IMR-90 (cell line): ENCODE measurements around the gene RTP5. TPM values are rescaled to one million over a fixed set of nuclear protein-coding genes. Genes with fewer than 3 reads are reported as not detected.
"Not testable (repeated sequence)": the region's sequence is repeated elsewhere in the genome, so short reads cannot be mapped to it uniquely, and the experiment has no call there.

Source experiments
- ATAC-seq: fragments of 200-7000 bp; cut with Tn5 transposase; 2 replicates; pipeline ENCODE4 v1.9.1; 2020; ENCODE audit warnings: low read depth, mild to moderate bottlenecking, moderate library complexity
- BruUV-seq: library from RNA; stranded (reverse); fragments of 400-500 nt; replicated peaks from 2 replicates; lab custom pipeline; 2021; lab: Mats Ljungman, UMichigan
- CTCF ChIA-PET: fragments of 300-600 bp; formaldehyde crosslinking; extraction: SDS; loops from one replicate; lab custom pipeline; 2021; ENCODE audit warnings: antibody characterized with exemption; lab: Yijun Ruan, JAX
- POLR2A ChIA-PET: fragments of 300-600 bp; sonication (Branson Sonifier 250); formaldehyde crosslinking; loops from one replicate; lab custom pipeline; 2022; ENCODE audit warnings: antibody characterized with exemption; ENCODE audit not compliant: unreplicated experiment; lab: Charles Lee
- DNase-seq: peaks from one replicate; pipeline ENCODE4 v3.0.0; 2013
- H2AFZ ChIP-seq: replicated peaks from 2 replicates; pipeline ENCODE3; 2013; ENCODE audit warnings: low read length, mild to moderate bottlenecking; ENCODE audit not compliant: poor library complexity
- H2AK5ac ChIP-seq: 2 replicates; pipeline ENCODE4 v1.6.1; 2013; ENCODE audit warnings: low read depth, low read length, inconsistent platforms
- H2AK9ac ChIP-seq: replicated peaks from 2 replicates; pipeline ENCODE3; 2013; ENCODE audit warnings: mild to moderate bottlenecking, low read depth, low read length, moderate library complexity; ENCODE audit not compliant: poor library complexity
- H2BK120ac ChIP-seq: 2 replicates; pipeline ENCODE4 v1.6.1; 2013; ENCODE audit warnings: low read depth, low read length, inconsistent platforms
- H2BK15ac ChIP-seq: 3 replicates; pipeline ENCODE4 v1.6.1; 2013; ENCODE audit warnings: low read depth, low read length, inconsistent platforms
- H2BK20ac ChIP-seq: 2 replicates; pipeline ENCODE4 v1.6.1; 2013; ENCODE audit warnings: low read depth, mild to moderate bottlenecking, inconsistent platforms, low read length, moderate library complexity
- H2BK5ac ChIP-seq: 2 replicates; pipeline ENCODE4 v1.6.1; 2013; ENCODE audit warnings: mild to moderate bottlenecking, low read depth, low read length, inconsistent platforms; ENCODE audit not compliant: poor library complexity, severe bottlenecking
- H3K14ac ChIP-seq: replicated peaks from 2 replicates; pipeline ENCODE4 v1.6.1; 2013; ENCODE audit warnings: low read depth, low read length, inconsistent platforms
- H3K18ac ChIP-seq: 2 replicates; pipeline ENCODE4 v1.6.1; 2013; ENCODE audit warnings: low read depth, low read length, control low read depth
- H3K23ac ChIP-seq: 2 replicates; pipeline ENCODE4 v1.6.1; 2013; ENCODE audit warnings: low read depth, low read length, inconsistent platforms
- H3K27ac ChIP-seq: 2 replicates; pipeline ENCODE4 v1.5.1; 2013; ENCODE audit warnings: mild to moderate bottlenecking, control low read depth, low read length; ENCODE audit not compliant: insufficient read depth
- H3K27me3 ChIP-seq: 2 replicates; pipeline ENCODE4 v1.6.1; 2013; ENCODE audit warnings: low read length; ENCODE audit not compliant: control insufficient read depth, insufficient read depth
- H3K36me3 ChIP-seq: 2 replicates; pipeline ENCODE4 v1.6.1; 2013; ENCODE audit warnings: low read length, mixed read lengths; ENCODE audit not compliant: control insufficient read depth, insufficient read depth
- H3K4ac ChIP-seq: 2 replicates; pipeline ENCODE4 v1.6.1; 2013; ENCODE audit warnings: low read depth, low read length, inconsistent platforms
- H3K4me1 ChIP-seq: 2 replicates; pipeline ENCODE4 v1.6.1; 2013; ENCODE audit warnings: low read length, mixed read lengths; ENCODE audit not compliant: control insufficient read depth, insufficient read depth
- H3K4me2 ChIP-seq: 2 replicates; pipeline ENCODE4 v1.6.1; 2013; ENCODE audit warnings: low read depth, mild to moderate bottlenecking, control low read depth, low read length, moderate library complexity
- H3K4me3 ChIP-seq: 2 replicates; pipeline ENCODE4 v1.5.1; 2013; ENCODE audit warnings: low read depth, mild to moderate bottlenecking, control low read depth, low read length, moderate library complexity; ENCODE audit not compliant: insufficient read depth
- H3K56ac ChIP-seq: 2 replicates; pipeline ENCODE4 v1.6.1; 2013; ENCODE audit warnings: low read length, inconsistent platforms; ENCODE audit not compliant: insufficient read depth; ENCODE audit errors: extremely low read depth
- H3K79me1 ChIP-seq, 2 experiments: 2 replicates each; pipeline ENCODE4 v1.6.1; 2013; ENCODE audit warnings: low read length in 2 of 2, inconsistent platforms in 1 of 2, low read depth in 1 of 2
- H3K9ac ChIP-seq: 2 replicates; pipeline ENCODE4 v1.6.1; 2013; ENCODE audit warnings: low read depth, low read length, control low read depth
- H3K9me1 ChIP-seq: 2 replicates; pipeline ENCODE4 v1.6.1; 2013; ENCODE audit warnings: low read length, inconsistent platforms; ENCODE audit not compliant: insufficient read depth
- H3K9me3 ChIP-seq: 2 replicates; pipeline ENCODE4 v1.6.1; 2013; ENCODE audit warnings: low read length; ENCODE audit not compliant: control insufficient read depth, insufficient read depth
- H4K20me1 ChIP-seq: 2 replicates; pipeline ENCODE4 v1.6.1; 2013; ENCODE audit warnings: low read length, inconsistent platforms; ENCODE audit not compliant: insufficient read depth
- H4K5ac ChIP-seq: 2 replicates; pipeline ENCODE4 v1.6.1; 2013; ENCODE audit warnings: mild to moderate bottlenecking, low read depth, low read length, control low read depth
- H4K8ac ChIP-seq, 2 experiments: 2 replicates each; pipeline ENCODE4 v1.6.1; 2013; ENCODE audit warnings: low read depth in 2 of 2, low read length in 2 of 2, control low read depth in 1 of 2, inconsistent platforms in 1 of 2
- H4K91ac ChIP-seq: 2 replicates; pipeline ENCODE4 v1.6.1; 2013; ENCODE audit warnings: low read depth, low read length, inconsistent platforms; ENCODE audit not compliant: insufficient read depth
- CEBPB ChIP-seq: IDR thresholded peaks from 2 replicates; pipeline ENCODE4 v1.6.1; 2012; ENCODE audit warnings: low read depth, low read length, improper control_type of control experiment
- MAFK ChIP-seq: IDR thresholded peaks from 2 replicates; pipeline ENCODE4 v1.6.1; 2012; ENCODE audit warnings: low read depth, low read length, improper control_type of control experiment
- NFE2L2 ChIP-seq: fragments of 150-350 bp; IDR thresholded peaks from 2 replicates; pipeline ENCODE4 v1.6.1; 2016; ENCODE audit warnings: low read depth, mild to moderate bottlenecking, low read length
- POLR2A ChIP-seq: IDR thresholded peaks from 2 replicates; pipeline ENCODE4 v1.6.1; 2012; ENCODE audit warnings: mild to moderate bottlenecking, low read depth, low read length
- RFX5 ChIP-seq: IDR thresholded peaks from 2 replicates; pipeline ENCODE4 v1.8.0; 2012; ENCODE audit warnings: low read depth, mild to moderate bottlenecking, low read length, moderate library complexity
- WGBS, 2 experiments: methylation state at CpG; one replicate each; pipeline versions ENCODE4 v1.1.5 to v1.1.7; 2013; ENCODE audit warnings: missing lambda C conversion rate in 2 of 2; ENCODE audit not compliant: insufficient read length in 1 of 2; ENCODE audit errors: extremely low coverage in 2 of 2; 5-methylcytosine and 5-hydroxymethylcytosine counted together
- dilution Hi-C: fragments of 300-500 bp; cut with HindIII; formaldehyde crosslinking; loops from one replicate; pipeline ENCODE4 v1.14.3; 2018; ENCODE audit warnings: low sequenced_read_pairs; ENCODE audit not compliant: unreplicated experiment
- in situ Hi-C: fragments of 300-500 bp; cut with MboI; formaldehyde crosslinking; loops from 3 replicates; pipeline ENCODE4 v1.14.3; 2019; ENCODE audit warnings: low sequenced_read_pairs, inconsistent platforms, mixed read lengths
- intact Hi-C: fragments of 100-400 bp; cut with micrococcal nuclease; formaldehyde crosslinking; loops from 2 replicates; pipeline ENCODE4 v1.10.0; 2022
- polyA plus RNA-seq, 3 experiments: library from polyadenylated mRNA; depleted of rRNA; stranded (reverse); fragments of >200 nt; gene quantifications; 2 replicates each; pipeline ENCODE4 v1.2.3, GENCODE V29; 2012; ENCODE audit warnings: low replicate concordance in 1 of 3
- total RNA-seq: library from RNA; depleted of rRNA; stranded (reverse); fragments of >200 nt; gene quantifications from 2 replicates; pipeline ENCODE4 v1.2.3, GENCODE V29; 2012

The RTP5 gene
- total and polyA plus RNA-seq, 2 of the 4 experiments (the other 2 are of a cell fraction) = not detected

DNA sequence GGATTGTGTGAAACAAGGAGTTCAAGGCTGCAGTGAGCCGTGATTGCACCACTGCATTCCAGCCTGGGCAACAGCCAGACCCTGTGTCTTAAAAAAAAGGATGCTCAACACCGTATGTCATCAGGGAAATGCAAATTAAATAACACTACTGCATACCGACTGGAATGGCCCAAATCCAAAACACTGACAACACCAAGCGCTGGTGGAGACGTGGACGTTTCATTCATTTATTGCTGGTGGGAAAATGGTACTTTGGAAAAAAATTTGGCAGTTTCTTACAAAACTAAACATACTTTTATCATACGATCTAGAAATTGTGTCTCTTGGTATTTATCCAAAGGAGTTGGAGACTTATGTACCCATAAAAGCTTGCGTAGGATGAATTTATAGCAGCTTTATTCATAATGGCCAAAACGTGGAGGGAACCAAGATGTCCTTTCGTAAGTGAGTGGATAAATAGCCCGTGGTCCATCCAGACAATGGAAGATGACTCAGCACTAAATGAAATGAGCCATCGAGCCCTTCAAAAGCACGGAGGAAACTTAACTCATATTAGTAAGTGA lies 36.3 kb upstream of the RTP5 start:
- H3K4me2 ChIP-seq = peak overlapping the region; percentile 58; the same call in 1 of the 2 replicates
- H2BK5ac ChIP-seq = no peak overlapping the region

DNA sequence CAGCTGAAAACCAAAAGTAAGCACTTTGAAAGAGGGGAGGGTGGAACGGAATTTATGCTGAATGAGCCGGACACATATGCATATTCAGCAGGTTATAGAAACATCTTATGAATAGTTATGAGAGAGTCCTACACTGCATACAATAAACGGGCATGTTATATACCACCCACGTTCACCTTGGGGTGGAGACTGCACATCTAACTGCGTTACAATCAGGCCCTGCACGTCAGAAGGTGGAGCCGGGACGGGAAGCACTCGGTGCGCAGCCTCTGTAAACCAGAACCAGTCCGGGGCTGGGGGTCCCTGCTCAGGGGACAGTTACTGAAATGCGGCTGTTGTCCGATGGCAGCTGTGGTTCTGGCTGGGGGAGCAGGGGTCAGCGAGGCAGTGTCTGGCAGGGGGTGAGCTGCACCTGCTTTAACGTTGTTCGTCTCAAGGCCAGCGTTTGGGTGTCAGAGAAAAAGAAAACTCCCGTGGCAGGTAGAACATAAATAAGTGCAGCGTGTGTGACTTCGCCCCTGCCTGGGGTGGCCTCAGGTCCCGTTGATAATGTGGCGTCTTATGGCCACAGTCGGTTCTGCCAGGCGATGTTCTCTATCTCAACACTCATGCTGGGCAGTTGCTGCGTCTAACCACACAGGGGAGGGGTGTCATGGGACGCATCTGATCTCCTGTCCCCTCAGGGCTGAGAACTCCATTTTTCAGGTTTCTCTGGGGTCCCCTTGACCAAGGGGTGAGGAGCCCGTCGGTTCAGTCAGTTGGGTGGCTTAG lies 35.6 kb upstream of the RTP5 start:
- H3K27ac ChIP-seq, H2BK120ac ChIP-seq, H2AK9ac ChIP-seq, POLR2A ChIA-PET, H3K9ac ChIP-seq, H4K20me1 ChIP-seq, dilution Hi-C loops, H3K23ac ChIP-seq, H3K36me3 ChIP-seq, H3K4ac ChIP-seq, H3K4me3 ChIP-seq, H3K4me2 ChIP-seq, H3K4me1 ChIP-seq, H3K9me1 ChIP-seq, H2AFZ ChIP-seq, H3K56ac ChIP-seq, H2BK5ac ChIP-seq, CTCF ChIA-PET, H3K14ac ChIP-seq, H3K18ac ChIP-seq, H4K8ac ChIP-seq, H3K9me3 ChIP-seq, BruUV-seq, H2BK15ac ChIP-seq, in situ Hi-C loops, H3K79me1 ChIP-seq, H2AK5ac ChIP-seq, H4K91ac ChIP-seq, H4K5ac ChIP-seq, ATAC-seq, DNase-seq: not testable (repeated sequence)
- intact Hi-C loops = loop anchor here (5.0 kb wide), 1 partner anchor 42 kb away; no protein-coding TSS in a partner anchor
- peaks cover 15% of the 10 kb centered on the region for H3K27me3 ChIP-seq
- 75% methylated on average over 2 of the region's 28 CpGs; no CpG with 5 or more reads in 1 of the 2 experiments for WGBS, 2 experiments
- H2BK20ac ChIP-seq = 0 out of 2 replicates have a peak overlapping the region, but pooled peaks have one; percentile 16

More for the DNA sequence above, 36.3 kb upstream of the RTP5 start:
- DNase-seq (peak; percentile 55), ATAC-seq (peak; percentile 83)
- in situ Hi-C loops = no loop called here
- Histone ChIP-seq H3K56ac (no peak overlapping the region), H2AFZ (no peak overlapping the region), H3K27ac (no peak overlapping the region), H3K4ac (no peak overlapping the region), H3K79me1 (no peaks in the 10 kb centered on the region), H3K4me3 (no peak overlapping the region), H3K14ac (no peak overlapping the region), H2BK15ac (no peak overlapping the region), H2BK120ac (no peak overlapping the region), H4K5ac (no peak overlapping the region), H2BK20ac (0 out of 2 replicates have a peak overlapping the region, but pooled peaks have one; percentile 16), H3K9me3 (peaks cover 8% of the 10 kb centered on the region), H3K27me3 (peaks cover 10% of the 10 kb centered on the region), H3K9me1 (no peaks in the 10 kb centered on the region), H3K23ac (no peak overlapping the region), H3K18ac (no peak overlapping the region), H4K91ac (no peak overlapping the region), H4K20me1 (no peaks in the 10 kb centered on the region), H4K8ac (no peak overlapping the region), H3K9ac (no peak overlapping the region), H3K36me3 (no peaks in the 10 kb centered on the region), H2AK9ac (no peak overlapping the region), H2AK5ac (no peak overlapping the region), H3K4me1 (no peaks in the 10 kb centered on the region)
- dilution Hi-C loops = no loop called here
- intact Hi-C loops = loop anchor here (5.0 kb wide), 1 partner anchor 41 kb away; no protein-coding TSS in a partner anchor
- 0% methylated on average over 1 of the region's 13 CpGs; no CpG with 5 or more reads in 1 of the 2 experiments for WGBS, 2 experiments
- no TSS peak for BruUV-seq
- ChIA-PET CTCF (no interaction called here), POLR2A (no interaction called here)
- TF ChIP-seq POLR2A = no peak
- peak; percentile 69; the same call in 1 of the 2 replicates for TF ChIP-seq CEBPB
- peak; percentile 94 for TF ChIP-seq MAFK
- TF ChIP-seq RFX5 = no peak
- peak; percentile 99 for TF ChIP-seq NFE2L2
